Dermis blood vessel endothelial cell (primary cell): ENCODE measurements around the gene MYBPC1. TPM values are rescaled to one million over a fixed set of nuclear protein-coding genes. Genes with fewer than 3 reads are reported as not detected.
"Not testable (repeated sequence)": the region's sequence is repeated elsewhere in the genome, so short reads cannot be mapped to it uniquely, and the experiment has no call there.

Experiments used
- DNase-seq: peaks from one replicate; pipeline ENCODE4 v3.0.0; 2010
- total RNA-seq: library from RNA; depleted of rRNA; stranded (reverse); fragments of >200 nt; gene quantifications from 2 replicates; pipeline ENCODE4 v1.2.3, GENCODE V29; 2014

The MYBPC1 gene
- total RNA-seq, 1 donor from 2014 or later: not detected

GRCh38 chr12:101654442-101654841 is 59.7 kb downstream of the MYBPC1 start:
- no peak for DNase-seq

DNA sequence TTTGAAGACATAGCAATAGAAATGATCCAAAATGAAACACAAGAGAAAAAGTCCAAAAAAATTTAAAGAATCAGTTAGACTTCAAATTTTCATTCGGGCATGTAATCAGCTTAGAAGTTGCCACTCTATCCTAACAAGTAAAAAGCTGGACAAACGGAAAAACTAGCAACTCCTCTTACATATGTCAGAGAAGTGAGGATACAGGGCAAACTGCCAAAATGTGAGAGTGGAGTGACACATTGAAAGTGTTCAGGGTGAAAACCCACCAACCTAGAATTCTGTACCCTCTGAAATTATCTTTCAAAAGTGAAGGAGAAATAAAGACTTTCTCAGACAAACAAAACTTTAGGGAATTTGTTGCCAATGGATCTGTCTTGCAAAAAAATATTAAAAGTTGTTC is 60.6 kb downstream of the MYBPC1 start:
- no peak for DNase-seq

GRCh38 chr12:101660662-101661061 is 65.9 kb downstream of the MYBPC1 start:
- not testable (repeated sequence) for DNase-seq

- no peak for DNase-seq
Measured at GRCh38 chr12:101663298-101663697, 68.5 kb downstream of the MYBPC1 start.

- no peak for DNase-seq
Measured at GRCh38 chr12:101664992-101665391, 70.2 kb downstream of the MYBPC1 start.

- DNase-seq: no peak
Measured at GRCh38 chr12:101666052-101666728, 71.4 kb downstream of the MYBPC1 start.

GRCh38 chr12:101667591-101667990 is 72.8 kb downstream of the MYBPC1 start:
- DNase-seq: no peak

GRCh38 chr12:101670007-101670671 is 75.4 kb downstream of the MYBPC1 start:
- peak; percentile 55 for DNase-seq

DNA sequence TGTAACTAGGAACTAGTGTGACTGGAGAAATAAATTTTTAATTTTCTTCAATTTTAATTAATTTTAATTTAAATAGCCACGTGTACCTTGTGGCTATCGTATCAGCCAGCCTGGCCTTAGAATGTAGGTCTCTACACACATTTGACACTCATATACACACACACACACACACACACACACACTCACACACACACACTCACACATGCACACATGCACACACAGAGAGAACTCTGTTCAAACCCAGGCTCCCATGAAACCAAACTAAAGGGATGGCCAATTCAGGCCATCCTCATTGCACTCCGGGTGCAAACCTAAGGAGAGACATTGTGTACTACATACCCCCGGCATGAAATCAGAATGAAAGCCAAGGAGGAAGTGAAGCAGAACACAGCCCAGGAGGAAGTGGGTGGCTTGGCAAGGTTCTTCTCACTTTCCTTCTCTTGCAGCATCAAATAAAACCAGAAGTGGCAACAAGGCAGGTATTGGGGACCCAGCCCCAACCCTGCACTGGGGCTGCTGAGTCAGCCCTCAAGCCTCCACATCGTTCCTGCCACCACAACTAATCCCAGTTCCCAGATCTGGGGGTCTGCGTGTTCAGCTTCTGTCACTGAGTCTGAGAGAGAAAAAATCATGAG is 76.5 kb downstream of the MYBPC1 start:
- no peak for DNase-seq

DNA sequence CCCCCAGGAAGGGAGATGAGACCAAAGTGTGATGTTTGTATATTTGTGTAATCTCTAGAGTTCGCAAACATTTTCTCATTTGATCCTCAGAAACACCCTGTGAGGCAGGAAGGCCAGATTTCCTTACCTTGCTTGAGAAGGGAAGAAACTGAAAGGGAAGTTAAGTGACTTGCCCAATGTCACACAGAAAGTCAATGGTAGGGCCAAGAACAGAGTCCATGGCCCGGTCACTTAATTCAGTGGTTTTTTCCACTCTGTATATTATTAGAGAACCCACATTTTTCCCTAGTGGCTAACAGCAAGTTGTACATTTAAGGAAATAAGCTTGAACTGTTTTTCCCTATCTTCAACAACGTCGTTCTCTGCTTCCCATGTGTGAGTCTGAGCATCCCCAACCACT is 77.1 kb downstream of the MYBPC1 start:
- DNase-seq: no peak

DNA sequence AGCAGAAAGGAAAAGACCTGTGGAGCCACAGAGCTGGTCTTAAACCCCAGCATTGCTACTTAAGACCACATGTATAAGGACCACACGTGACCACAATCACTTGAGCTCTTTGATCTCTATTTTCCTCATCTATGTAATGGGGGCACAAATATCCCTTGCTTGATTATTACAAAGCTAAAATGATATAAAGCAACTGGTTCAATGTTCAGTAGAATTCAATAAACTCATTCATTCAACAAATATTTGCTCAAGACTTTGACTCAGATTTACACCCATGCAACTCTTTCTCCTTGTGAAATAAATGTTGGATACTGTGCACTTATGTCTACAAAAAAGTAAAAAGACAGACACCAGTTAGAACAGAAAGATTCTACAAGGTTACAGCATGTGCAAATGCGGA is 80.8 kb downstream of the MYBPC1 start:
- no peak for DNase-seq

DNA sequence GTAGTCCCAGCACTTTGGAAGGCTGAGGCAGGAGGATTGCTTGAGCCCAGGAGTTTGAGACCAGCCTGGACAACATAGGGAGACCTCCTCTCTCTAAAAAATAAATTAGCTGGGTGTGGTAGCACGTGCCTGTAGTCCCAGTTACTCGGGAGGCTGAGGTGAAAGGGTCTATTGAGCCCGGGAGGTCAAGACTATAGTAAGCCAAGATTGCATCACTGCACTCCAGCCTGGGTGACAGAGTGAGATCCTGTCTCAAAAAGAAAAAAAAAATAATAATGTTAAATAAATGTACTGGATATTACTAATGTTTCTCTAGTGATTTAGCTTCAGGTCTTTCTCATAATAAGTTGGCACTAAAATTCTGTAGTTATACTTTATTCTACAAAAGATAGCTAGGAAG is 81.7 kb downstream of the MYBPC1 start:
- DNase-seq: not testable (repeated sequence)

GRCh38 chr12:101678081-101678480 is 83.3 kb downstream of the MYBPC1 start:
- DNase-seq: no peak

- no peak for DNase-seq
Measured at GRCh38 chr12:101680240-101680639, 85.5 kb downstream of the MYBPC1 start.

DNA sequence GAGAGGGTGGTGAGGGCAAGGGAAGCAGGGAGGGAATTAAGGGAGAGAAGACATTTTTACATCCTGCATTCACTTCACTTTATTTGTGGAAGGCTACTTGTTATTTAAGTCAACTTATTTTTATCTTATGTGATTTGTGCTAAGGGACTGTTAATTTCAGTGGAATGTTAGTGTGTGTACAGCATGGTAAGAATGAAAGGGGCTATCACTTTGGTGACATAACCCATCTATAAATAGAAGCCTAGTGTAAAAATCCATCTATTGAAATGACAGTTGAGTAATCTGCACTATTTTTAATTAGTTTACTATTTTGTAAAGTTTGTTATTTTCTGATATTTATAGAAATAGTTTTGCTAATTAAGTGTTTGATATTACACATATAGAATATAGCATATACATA is 85.9 kb downstream of the MYBPC1 start:
- no peak for DNase-seq

GRCh38 chr12:101681627-101682026 is 86.9 kb downstream of the MYBPC1 start:
- DNase-seq: not testable (repeated sequence)

DNA sequence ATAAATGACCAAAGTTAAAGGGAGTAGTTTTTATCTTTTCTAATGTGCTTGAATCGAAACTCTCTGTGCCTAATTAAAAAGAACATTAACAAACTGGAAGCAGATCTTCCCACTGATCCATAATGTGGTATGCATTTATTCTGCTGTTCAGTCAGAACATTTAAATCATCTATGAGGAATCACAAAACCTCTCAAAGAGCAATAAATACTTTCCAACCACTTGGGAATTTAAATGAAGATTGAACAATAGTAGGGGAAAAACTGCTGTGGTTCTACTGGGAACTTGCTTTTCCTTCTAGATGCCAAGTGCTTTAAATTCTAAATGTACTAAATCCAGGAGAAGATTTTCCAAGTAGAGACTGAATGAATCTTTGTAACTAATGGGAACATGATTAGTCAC is 90.3 kb downstream of the MYBPC1 start:
- no peak for DNase-seq

DNA sequence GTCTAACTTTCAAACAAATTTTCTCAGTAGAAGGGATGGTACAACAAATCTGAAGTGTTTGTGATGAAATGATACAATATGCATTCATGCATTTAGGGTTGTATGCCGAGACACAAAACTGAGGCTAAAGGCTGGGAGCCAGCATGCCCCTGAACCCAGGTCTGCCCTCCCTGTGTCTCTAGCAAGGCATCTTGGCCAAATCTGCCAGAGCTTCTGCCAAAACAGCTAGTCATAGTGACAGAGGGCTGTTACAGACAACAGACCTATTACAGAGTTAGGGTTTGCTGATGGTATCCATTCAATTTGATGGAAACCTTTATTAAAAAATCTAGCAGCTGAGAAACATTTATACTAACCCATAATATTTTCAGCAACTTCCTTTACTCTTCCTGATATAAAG is 91.4 kb downstream of the MYBPC1 start:
- no peak for DNase-seq

DNA sequence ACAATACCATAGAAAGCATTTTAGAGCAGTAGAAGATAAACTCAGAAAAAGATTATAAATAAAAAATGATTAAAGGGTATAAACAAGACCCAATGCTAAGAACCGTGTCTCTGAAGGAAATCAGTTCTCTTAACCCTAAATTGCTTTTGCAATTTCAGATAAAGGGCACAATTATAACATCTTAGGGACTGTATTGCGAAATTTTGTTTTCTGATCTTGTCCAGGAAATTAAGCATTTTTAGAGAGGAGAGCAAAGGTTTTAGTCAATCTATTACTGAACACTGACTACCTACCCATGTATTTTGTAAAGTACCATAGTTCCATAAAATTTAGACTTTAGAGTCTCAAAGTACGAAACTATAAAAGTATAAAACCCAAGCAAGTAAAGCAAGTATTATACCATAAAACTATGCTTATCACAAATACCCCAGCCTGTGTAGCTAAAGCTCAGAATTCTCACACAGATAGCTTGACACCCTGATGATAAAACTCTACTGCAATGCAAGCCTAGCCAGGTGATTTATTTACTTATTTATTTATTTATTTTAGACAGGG is 95.8 kb downstream of the MYBPC1 start:
- no peak for DNase-seq

- DNase-seq: no peak
Measured at GRCh38 chr12:101691503-101692096, 96.8 kb downstream of the MYBPC1 start.

DNA sequence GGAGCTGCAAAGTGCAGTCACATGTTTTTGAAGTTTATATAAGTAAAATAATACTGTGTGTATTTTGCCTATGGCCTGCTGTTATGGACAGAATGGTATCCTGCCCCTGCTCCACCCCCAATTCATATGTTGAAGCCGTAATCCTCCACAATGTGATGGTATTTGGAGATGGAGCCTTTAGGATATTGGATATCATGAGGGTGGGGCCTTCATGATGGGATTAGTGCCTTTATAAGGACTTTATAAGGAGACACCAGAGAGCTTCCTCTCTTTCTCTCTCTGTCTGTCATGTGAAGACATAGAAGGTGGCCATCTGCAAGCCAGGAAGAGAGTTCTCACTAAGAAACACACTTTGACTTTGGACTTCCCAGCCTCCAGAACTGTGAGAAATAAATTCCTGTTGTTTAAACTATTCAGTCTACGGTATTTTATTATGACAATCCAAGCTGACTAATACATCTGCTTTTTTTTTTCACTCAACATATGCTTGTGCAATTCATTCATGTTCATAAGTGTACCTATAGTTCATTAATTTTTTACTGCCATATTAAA is 99.6 kb downstream of the MYBPC1 start:
- no peak for DNase-seq

GRCh38 chr12:101694986-101695385 is 100.2 kb downstream of the MYBPC1 start:
- no peak for DNase-seq

DNA sequence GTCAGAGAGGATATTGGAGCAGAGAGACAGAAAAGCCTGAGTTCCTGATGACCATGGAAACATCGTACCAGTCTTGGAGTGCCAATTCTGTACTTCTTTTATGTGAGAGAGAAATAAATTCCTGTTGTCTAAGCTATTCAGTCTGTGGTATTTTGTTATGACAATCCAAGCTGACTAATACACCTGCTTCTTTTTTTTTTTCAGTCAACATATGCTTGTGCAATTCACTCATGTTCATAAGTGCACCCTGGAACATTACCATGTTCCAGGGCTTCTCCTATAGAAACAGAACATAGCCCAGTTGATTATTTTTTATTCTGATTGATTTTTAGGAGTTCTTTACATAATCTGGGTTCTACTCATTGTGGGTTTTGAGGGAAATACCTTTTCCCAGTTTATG is 100.9 kb downstream of the MYBPC1 start:
- DNase-seq: no peak
